OCI-LY1 (cell line): Measurements from ENCODE around the gene SP6.

Source experiments
- EZH2 ChIP-seq: fragments of 200-600 bp; sonication (generic), shearing (Covaris generic); IDR thresholded peaks from 2 replicates; pipeline ENCODE4 v1.8.0; 2017; ENCODE audit warnings: borderline replicate concordance, mixed run types, mild to moderate bottlenecking, antibody characterized with exemption, low read length, moderate library complexity, mixed read lengths
- TF ChIP-seq, protein P1 (sequence below): fragments of 200-600 bp; sonication (generic), shearing (Covaris generic); IDR thresholded peaks from 2 replicates; pipeline ENCODE4 v1.5.1; 2017; ENCODE audit warnings: mild to moderate bottlenecking, antibody characterized with exemption, low read length, moderate library complexity, mixed read lengths

DNA sequence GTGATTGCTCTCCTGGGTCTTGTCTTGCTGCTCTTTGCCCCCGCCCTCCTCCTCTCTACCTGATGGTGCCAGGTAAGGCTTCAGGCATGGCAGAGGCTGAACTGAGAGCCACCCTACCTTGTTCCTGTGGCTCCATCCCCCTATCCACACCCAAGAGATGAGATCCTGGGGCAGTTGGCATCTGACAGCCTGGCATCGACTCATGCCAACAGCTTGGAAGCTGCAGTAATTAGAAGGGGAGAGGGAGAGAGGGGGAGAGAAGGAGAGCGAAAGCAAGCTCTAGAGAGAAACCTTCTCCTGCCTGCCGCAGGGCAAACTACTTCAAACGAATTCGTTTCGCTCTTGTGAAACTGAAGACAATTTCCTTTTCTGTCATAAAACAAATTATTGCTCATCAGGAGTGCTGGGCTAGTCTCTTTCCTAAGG is 13.8 kb upstream of the SP6 start:
- TF ChIP-seq, protein P1, sequence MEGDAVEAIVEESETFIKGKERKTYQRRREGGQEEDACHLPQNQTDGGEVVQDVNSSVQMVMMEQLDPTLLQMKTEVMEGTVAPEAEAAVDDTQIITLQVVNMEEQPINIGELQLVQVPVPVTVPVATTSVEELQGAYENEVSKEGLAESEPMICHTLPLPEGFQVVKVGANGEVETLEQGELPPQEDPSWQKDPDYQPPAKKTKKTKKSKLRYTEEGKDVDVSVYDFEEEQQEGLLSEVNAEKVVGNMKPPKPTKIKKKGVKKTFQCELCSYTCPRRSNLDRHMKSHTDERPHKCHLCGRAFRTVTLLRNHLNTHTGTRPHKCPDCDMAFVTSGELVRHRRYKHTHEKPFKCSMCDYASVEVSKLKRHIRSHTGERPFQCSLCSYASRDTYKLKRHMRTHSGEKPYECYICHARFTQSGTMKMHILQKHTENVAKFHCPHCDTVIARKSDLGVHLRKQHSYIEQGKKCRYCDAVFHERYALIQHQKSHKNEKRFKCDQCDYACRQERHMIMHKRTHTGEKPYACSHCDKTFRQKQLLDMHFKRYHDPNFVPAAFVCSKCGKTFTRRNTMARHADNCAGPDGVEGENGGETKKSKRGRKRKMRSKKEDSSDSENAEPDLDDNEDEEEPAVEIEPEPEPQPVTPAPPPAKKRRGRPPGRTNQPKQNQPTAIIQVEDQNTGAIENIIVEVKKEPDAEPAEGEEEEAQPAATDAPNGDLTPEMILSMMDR: no peak
- TF ChIP-seq EZH2: no peak
